CD14-positive monocyte (primary cell): Measurements from ENCODE around the gene MBOAT7. TPM values are rescaled to one million over a fixed set of nuclear protein-coding genes. Genes with fewer than 3 reads are reported as not detected.

Experiments
- DNase-seq, 3 donors: peaks; one replicate each; pipeline ENCODE4 v3.0.0-alpha.2; 2011 to 2022
- H2AFZ ChIP-seq: 2 replicates; pipeline ENCODE4 v1.6.0; 2012; ENCODE audit warnings: mild to moderate bottlenecking, low read depth, low read length, inconsistent platforms; ENCODE audit not compliant: insufficient read depth, poor library complexity, severe bottlenecking
- H3K27ac ChIP-seq, 2 donors: 1 replicate in 1 of 2; 2 replicates in 1 of 2; pipeline ENCODE4 v1.5.1; 2012 to 2013; ENCODE audit warnings: low read length in 2 of 2, control low read depth in 1 of 2, inconsistent platforms in 1 of 2, low read depth in 1 of 2, mild to moderate bottlenecking in 1 of 2
- H3K27me3 ChIP-seq, 2 donors: one replicate each; pipeline versions ENCODE4 v1.6.0 to v1.6.1; 2011 to 2013; ENCODE audit warnings: low read length in 2 of 2; ENCODE audit not compliant: control insufficient read depth in 2 of 2, insufficient read depth in 2 of 2
- H3K36me3 ChIP-seq, 2 donors: replicated peaks in 1 of 2; 1 replicate in 1 of 2; 2 replicates in 1 of 2; pipeline versions ENCODE4 v1.5.1 to v1.6.1; 2012 to 2013; ENCODE audit warnings: low read length in 2 of 2, control low read depth in 1 of 2, inconsistent platforms in 1 of 2, mild to moderate bottlenecking in 1 of 2; ENCODE audit not compliant: insufficient read depth in 2 of 2, control insufficient read depth in 1 of 2
- H3K4me1 ChIP-seq, 2 donors: 1 replicate in 1 of 2; 2 replicates in 1 of 2; pipeline versions ENCODE4 v1.5.1 to v1.6.1; 2012 to 2013; ENCODE audit warnings: low read length in 2 of 2, control low read depth in 1 of 2, inconsistent platforms in 1 of 2, mild to moderate bottlenecking in 1 of 2, moderate library complexity in 1 of 2; ENCODE audit not compliant: insufficient read depth in 2 of 2, control insufficient read depth in 1 of 2
- H3K4me2 ChIP-seq: replicated peaks from 2 replicates; pipeline ENCODE3; 2012; ENCODE audit warnings: low read length, moderate library complexity, mild to moderate bottlenecking; ENCODE audit not compliant: poor library complexity, severe bottlenecking; ENCODE audit errors: extremely low read depth
- H3K4me3 ChIP-seq, 3 experiments: fragments of 200-600 bp in 1 of 3; sonication (generic) in 1 of 3; replicated peaks in 1 of 3; 1 replicate in 2 of 3; 2 replicates in 1 of 3; pipeline ENCODE4 v1.5.1; 2011 to 2013; ENCODE audit warnings: low read length in 3 of 3, mild to moderate bottlenecking in 3 of 3, control low read depth in 2 of 3, low read depth in 2 of 3, inconsistent platforms in 1 of 3, moderate library complexity in 1 of 3
- H3K79me2 ChIP-seq: 2 replicates; pipeline ENCODE4 v1.6.0; 2012; ENCODE audit warnings: mild to moderate bottlenecking, control low read depth, inconsistent platforms, low read length, moderate library complexity; ENCODE audit not compliant: insufficient read depth
- H3K9ac ChIP-seq: 2 replicates; pipeline ENCODE4 v1.6.0; 2017; ENCODE audit warnings: low read length, mild to moderate bottlenecking; ENCODE audit not compliant: insufficient read depth, poor library complexity, severe bottlenecking
- H3K9me3 ChIP-seq, 2 donors: replicated peaks in 1 of 2; 1 replicate in 1 of 2; 2 replicates in 1 of 2; pipeline versions ENCODE4 v1.5.1 to v1.6.1; 2012 to 2013; ENCODE audit warnings: low read length in 2 of 2, control low read depth in 1 of 2; ENCODE audit not compliant: control insufficient read depth in 1 of 2, insufficient read depth in 1 of 2
- H4K20me1 ChIP-seq: 2 replicates; pipeline ENCODE4 v1.6.0; 2012; ENCODE audit warnings: mild to moderate bottlenecking, low read length, control low read depth, moderate library complexity; ENCODE audit not compliant: insufficient read depth
- H3K27ac Mint-ChIP-seq, 7 donors: one replicate each; pipeline ENCODE4 v1.8.0; 2020; ENCODE audit warnings: mild to moderate bottlenecking in 7 of 7, mixed read lengths in 7 of 7, moderate library complexity in 6 of 7, inconsistent platforms in 2 of 7
- H3K27me3 Mint-ChIP-seq, 3 donors: one replicate each; pipeline ENCODE4 v1.8.0; 2021 to 2022; ENCODE audit warnings: low read depth in 3 of 3, mild to moderate bottlenecking in 3 of 3, mixed read lengths in 3 of 3, moderate library complexity in 3 of 3, inconsistent platforms in 1 of 3
- H3K36me3 Mint-ChIP-seq, 2 donors: one replicate each; pipeline ENCODE4 v1.8.0; 2020; ENCODE audit warnings: mixed read lengths in 2 of 2, inconsistent platforms in 1 of 2, mild to moderate bottlenecking in 1 of 2
- H3K4me1 Mint-ChIP-seq: one replicate; pipeline ENCODE4 v1.8.0; 2020; ENCODE audit warnings: mild to moderate bottlenecking, mixed read lengths
- H3K4me3 Mint-ChIP-seq, 2 donors: one replicate each; pipeline ENCODE4 v1.8.0; 2020; ENCODE audit warnings: mild to moderate bottlenecking in 2 of 2, mixed read lengths in 2 of 2, moderate library complexity in 1 of 2
- H3K9me3 Mint-ChIP-seq, 7 donors: one replicate each; pipeline ENCODE4 v1.8.0; 2020 to 2022; ENCODE audit warnings: mixed read lengths in 7 of 7, mild to moderate bottlenecking in 6 of 7, moderate library complexity in 6 of 7, inconsistent platforms in 2 of 7
- CTCF ChIP-seq: fragments of 200-600 bp; IDR thresholded peaks from one replicate; pipeline ENCODE4 v1.8.0; 2022; ENCODE audit warnings: antibody characterized with exemption, mild to moderate bottlenecking
- WGBS: methylation state at CpG from one replicate; pipeline ENCODE4 v1.1.5; 2013; ENCODE audit warnings: missing lambda C conversion rate; ENCODE audit not compliant: insufficient coverage; 5-methylcytosine and 5-hydroxymethylcytosine counted together
- intact Hi-C, 2 donors: fragments of 100-400 bp; cut with micrococcal nuclease; formaldehyde crosslinking; loops; one replicate each; pipeline versions ENCODE4 v1.15.0 to v1.15.1; 2023
- polyA plus RNA-seq, 3 donors: library from polyadenylated mRNA; depleted of rRNA in 1 of 3; unstranded in 2 of 3; stranded (reverse) in 1 of 3; fragments of 300-500 nt in 2 of 3; fragments of >200 nt in 1 of 3; fragmentation: Illumina TruSeq in 2 of 3; gene quantifications; 1 replicate in 2 of 3; 2 replicates in 1 of 3; pipeline ENCODE4 v1.2.3, GENCODE V29; 2012 to 2021

MBOAT7 gene
- polyA plus RNA-seq, 3 donors, result 84.0 to 115 (median 111) TPM

- Mint-ChIP-seq H3K9me3 (peaks cover 0 to 2% (median 0%) of the 10 kb centered on the region in 7 donors), H3K4me3 (no peak overlapping the region)
- no peak for DNase-seq
These were observed 59.8 kb downstream of the MBOAT7 start for GRCh38 chr19:54129617-54129996.

DNA sequence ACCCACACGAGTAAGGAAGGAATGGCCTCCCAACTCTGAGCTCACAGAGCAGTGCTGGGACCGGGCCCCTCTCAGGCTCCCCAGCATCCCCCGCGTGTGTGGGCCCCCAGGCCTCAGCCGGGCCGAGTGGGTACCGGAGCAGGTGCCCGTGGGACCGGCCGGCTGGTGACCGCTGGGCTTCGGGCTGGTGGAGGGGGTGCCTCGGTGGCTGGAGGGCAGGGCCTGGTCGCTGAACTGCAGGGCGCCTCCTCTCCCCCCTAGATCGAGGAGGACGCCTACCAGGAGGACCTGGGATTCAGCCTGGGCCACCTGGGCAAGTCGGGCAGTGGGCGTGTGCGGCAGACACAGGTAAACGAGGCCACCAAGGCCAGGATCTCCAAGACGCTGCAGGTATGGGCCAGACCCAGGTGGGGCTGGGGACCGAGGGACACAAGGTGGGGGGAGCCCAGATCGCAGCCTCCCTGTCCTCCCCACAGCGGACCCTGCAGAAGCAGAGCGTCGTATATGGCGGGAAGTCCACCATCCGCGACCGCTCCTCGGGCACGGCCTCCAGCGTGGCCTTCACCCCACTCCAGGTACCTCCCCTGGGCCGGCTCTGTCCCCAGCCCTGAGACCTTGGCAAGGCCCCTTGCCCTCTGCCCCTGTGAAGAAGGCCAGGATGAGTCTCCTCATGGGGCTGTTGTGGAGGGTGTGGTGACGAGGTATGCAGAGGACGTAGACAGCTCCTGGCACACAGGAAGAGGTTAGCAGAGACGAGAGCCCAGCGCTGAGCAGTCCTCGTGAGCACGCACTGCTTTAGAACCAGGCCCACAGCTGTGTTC is 60.4 kb downstream of the MBOAT7 start:
- Histone ChIP-seq H3K9me3 (peaks cover 0 to 2% of the 10 kb centered on the region in 2 donors), H3K36me3 (peaks cover 67 to 75% of the 10 kb centered on the region in 2 donors), H3K9ac (no peak overlapping the region), H3K4me2 (no peak overlapping the region), H4K20me1 (no peaks in the 10 kb centered on the region), H3K79me2 (no peaks in the 10 kb centered on the region), H3K4me1 (no peaks in the 10 kb centered on the region), H3K27me3 (no peaks in the 10 kb centered on the region), H2AFZ (no peak overlapping the region), H3K4me3 (no peak overlapping the region), H3K27ac (no peak overlapping the region)
- WGBS, result 96% methylated on average over 27 of the region's 41 CpGs
- Mint-ChIP-seq H3K4me3 (no peak overlapping the region), H3K27ac (no peak overlapping the region), H3K27me3 (peaks cover 0 to 2% (median 0%) of the 10 kb centered on the region in 3 donors), H3K4me1 (no peaks in the 10 kb centered on the region), H3K36me3 (peaks cover 56 to 86% of the 10 kb centered on the region in 2 donors), H3K9me3 (peaks cover 0 to 2% (median 0%) of the 10 kb centered on the region in 7 donors)
- no peak for DNase-seq
- no peak for TF ChIP-seq CTCF
- intact Hi-C loops, result no loop called here

More at GRCh38 chr19:54129617-54129996, 59.8 kb downstream of the MBOAT7 start:
- intact Hi-C loops, result no loop called here
- no peak overlapping the region for H3K27ac Mint-ChIP-seq
- H3K27me3 ChIP-seq, result peaks cover 0 to 3% of the 10 kb centered on the region in 2 donors
- peaks cover 0 to 2% of the 10 kb centered on the region in 2 donors for H3K9me3 ChIP-seq
- WGBS, result 100% methylated on average over 19 of the region's 20 CpGs
- no peak for TF ChIP-seq CTCF
- H3K4me3 ChIP-seq, result no peak overlapping the region
- peaks cover 50 to 80% of the 10 kb centered on the region in 2 donors for H3K36me3 Mint-ChIP-seq
- H2AFZ ChIP-seq, result no peak overlapping the region
- no peaks in the 10 kb centered on the region for H3K4me1 Mint-ChIP-seq
- no peak overlapping the region for H3K9ac ChIP-seq
- peaks cover 61 to 69% of the 10 kb centered on the region in 2 donors for H3K36me3 ChIP-seq
- no peak overlapping the region for H3K27ac ChIP-seq
- no peaks in the 10 kb centered on the region for H3K79me2 ChIP-seq
- peaks cover 2% of the 10 kb centered on the region in 3 donors for H3K27me3 Mint-ChIP-seq
- H3K4me1 ChIP-seq, result no peaks in the 10 kb centered on the region
- no peaks in the 10 kb centered on the region for H4K20me1 ChIP-seq
- H3K4me2 ChIP-seq, result no peak overlapping the region
